Mucosa of descending colon (tissue), 3 donors: ENCODE data around the gene LRRIQ4. TPM values are rescaled to one million over a fixed set of nuclear protein-coding genes. Genes with fewer than 3 reads are reported as not detected.
A peak's percentile ranks its signal among the peaks of the same experiment; 100 is the strongest.

Source experiments
- ATAC-seq: fragments of 200-7000 bp; cut with Tn5 transposase; one replicate; pipeline ENCODE4 v1.9.1; 2020; ENCODE audit warnings: mild to moderate bottlenecking, moderate library complexity
- DNase-seq, 3 donors: peaks; one replicate each; pipeline ENCODE4 v3.0.0-alpha.2; 2020
- H3K36me3 ChIP-seq: fragments of 200-600 bp; one replicate; pipeline ENCODE4 v1.8.0; 2021; ENCODE audit warnings: low read depth, mild to moderate bottlenecking
- H3K4me1 ChIP-seq: fragments of 200-600 bp; one replicate; pipeline ENCODE4 v1.8.0; 2021; ENCODE audit warnings: low read depth, mild to moderate bottlenecking
- H3K4me3 ChIP-seq: fragments of 200-600 bp; one replicate; pipeline ENCODE4 v1.8.0; 2021; ENCODE audit warnings: mild to moderate bottlenecking
- H3K9me3 ChIP-seq: fragments of 200-600 bp; one replicate; pipeline ENCODE4 v1.8.0; 2021; ENCODE audit warnings: mild to moderate bottlenecking
- intact Hi-C, 2 donors: fragments of 100-400 bp; cut with DNase I in 1 of 2; cut with micrococcal nuclease in 1 of 2; formaldehyde crosslinking; loops; one replicate each; pipeline versions ENCODE4 v1.11.0 to v1.11.1; 2022; cut with DNase I, micrococcal nuclease
- total RNA-seq, 3 donors: library from RNA; stranded (reverse); fragmentation: NEBNext Ultra II Directional in 2 of 3; extraction: Animal tissue kit (Norgen Biotek cat#: 25700) in 2 of 3; gene quantifications; one replicate each; pipeline versions ENCODE4 v1.2.1 to v1.2.4, GENCODE V29; 2021 to 2023
- TF ChIP-seq, protein P1 (sequence below): fragments of 200-600 bp; IDR thresholded peaks from one replicate; pipeline ENCODE4 v1.8.0; 2022; ENCODE audit warnings: antibody characterized with exemption, mild to moderate bottlenecking
- donor health status: DM: no; HTN: no; CAD: no; lungs with moderate emphysema.
- donor health status: DM: no; HTN: no; CAD: no.
- donor health status: DM: no; HTN: yes; CAD: no.

The LRRIQ4 gene
- total RNA-seq, 3 donors from 2014 or later, result 0.22 TPM; not detected in 2

DNA sequence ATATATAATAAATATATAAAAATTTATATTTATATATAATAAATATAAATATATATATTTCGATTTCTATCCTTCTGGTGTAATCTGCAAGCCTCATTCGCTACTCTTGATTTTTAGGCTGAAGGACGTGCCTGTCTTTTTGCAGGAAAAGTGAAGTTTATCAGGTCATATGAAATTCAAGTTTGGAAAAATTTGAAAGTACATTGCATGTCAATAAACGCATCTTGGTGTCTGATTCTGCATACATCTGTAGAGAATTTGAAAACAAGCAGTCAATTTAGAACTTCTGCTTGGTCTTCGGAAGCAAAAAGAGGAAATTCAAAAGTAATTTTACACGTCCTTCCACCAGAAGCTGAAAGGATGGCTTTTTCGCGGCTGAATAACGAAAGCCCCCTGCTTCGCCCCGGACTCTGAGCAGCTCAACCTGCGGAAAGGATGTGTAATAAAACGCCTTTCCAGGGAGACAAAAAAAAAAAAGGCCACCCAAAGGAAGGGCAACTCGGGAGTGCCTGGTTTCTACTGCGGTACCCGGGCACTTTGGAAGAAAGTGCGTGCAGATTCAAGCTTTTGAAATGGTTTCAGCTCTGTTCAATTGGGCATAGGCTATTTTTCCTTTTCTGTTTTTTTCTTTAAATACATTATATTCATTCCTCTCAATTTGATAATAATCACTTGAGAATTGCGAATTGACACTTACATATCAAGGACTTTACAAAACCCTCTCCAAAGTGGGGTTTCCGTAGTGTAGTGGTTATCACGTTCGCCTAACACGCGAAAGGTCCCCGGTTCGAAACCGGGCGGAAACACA, 41.0 kb upstream of the LRRIQ4 start:
- intact Hi-C loops, result no loop called here
- peak; percentile 7 for ATAC-seq
- peak overlapping the region; percentile 90 for H3K4me3 ChIP-seq
- TF ChIP-seq, protein P1, sequence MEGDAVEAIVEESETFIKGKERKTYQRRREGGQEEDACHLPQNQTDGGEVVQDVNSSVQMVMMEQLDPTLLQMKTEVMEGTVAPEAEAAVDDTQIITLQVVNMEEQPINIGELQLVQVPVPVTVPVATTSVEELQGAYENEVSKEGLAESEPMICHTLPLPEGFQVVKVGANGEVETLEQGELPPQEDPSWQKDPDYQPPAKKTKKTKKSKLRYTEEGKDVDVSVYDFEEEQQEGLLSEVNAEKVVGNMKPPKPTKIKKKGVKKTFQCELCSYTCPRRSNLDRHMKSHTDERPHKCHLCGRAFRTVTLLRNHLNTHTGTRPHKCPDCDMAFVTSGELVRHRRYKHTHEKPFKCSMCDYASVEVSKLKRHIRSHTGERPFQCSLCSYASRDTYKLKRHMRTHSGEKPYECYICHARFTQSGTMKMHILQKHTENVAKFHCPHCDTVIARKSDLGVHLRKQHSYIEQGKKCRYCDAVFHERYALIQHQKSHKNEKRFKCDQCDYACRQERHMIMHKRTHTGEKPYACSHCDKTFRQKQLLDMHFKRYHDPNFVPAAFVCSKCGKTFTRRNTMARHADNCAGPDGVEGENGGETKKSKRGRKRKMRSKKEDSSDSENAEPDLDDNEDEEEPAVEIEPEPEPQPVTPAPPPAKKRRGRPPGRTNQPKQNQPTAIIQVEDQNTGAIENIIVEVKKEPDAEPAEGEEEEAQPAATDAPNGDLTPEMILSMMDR, result no peak
- peak in 2 of 3 donors; percentile 61 to 79 for DNase-seq
- no peaks in the 10 kb centered on the region for H3K36me3 ChIP-seq
- H3K4me1 ChIP-seq, result peaks cover 15% of the 10 kb centered on the region
- no peaks in the 10 kb centered on the region for H3K9me3 ChIP-seq

DNA sequence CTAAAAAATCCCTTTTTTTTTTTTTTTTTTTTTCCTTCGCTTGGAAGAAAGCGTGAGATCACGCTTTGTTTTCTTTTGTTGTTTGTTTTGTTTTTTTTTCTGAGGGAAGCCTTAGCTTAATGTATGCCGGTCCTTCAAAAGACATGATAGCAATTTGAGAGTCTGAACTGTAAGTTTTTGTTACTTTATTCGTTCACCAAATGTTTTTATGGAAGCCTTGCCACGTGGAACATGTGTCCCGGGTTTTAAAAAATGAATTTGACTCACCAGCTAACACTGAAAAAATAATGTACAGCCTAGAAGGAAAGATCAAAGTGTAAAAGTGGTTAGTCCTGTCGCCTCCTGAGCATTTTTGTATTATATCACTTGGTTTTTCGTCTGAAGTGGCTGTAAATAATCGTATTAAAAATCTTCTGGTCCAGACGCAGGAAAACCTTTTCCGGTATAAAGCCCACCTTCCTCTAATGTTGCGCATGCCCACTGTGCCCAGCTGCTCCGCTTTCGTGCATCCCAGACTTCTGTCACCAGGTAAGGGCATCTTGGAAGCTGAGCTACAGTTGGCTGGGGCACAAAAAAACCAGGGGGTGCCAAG, 40.3 kb upstream of the LRRIQ4 start:
- peak overlapping the region; percentile 90 for H3K4me3 ChIP-seq
- DNase-seq, result peak in 2 of 3 donors; percentile 76 to 85
- TF ChIP-seq, protein P1, result no peak
- intact Hi-C loops, result no loop called here
- no peaks in the 10 kb centered on the region for H3K36me3 ChIP-seq
- peak; percentile 54 for ATAC-seq
- peaks cover 20% of the 10 kb centered on the region for H3K4me1 ChIP-seq
- no peaks in the 10 kb centered on the region for H3K9me3 ChIP-seq

DNA sequence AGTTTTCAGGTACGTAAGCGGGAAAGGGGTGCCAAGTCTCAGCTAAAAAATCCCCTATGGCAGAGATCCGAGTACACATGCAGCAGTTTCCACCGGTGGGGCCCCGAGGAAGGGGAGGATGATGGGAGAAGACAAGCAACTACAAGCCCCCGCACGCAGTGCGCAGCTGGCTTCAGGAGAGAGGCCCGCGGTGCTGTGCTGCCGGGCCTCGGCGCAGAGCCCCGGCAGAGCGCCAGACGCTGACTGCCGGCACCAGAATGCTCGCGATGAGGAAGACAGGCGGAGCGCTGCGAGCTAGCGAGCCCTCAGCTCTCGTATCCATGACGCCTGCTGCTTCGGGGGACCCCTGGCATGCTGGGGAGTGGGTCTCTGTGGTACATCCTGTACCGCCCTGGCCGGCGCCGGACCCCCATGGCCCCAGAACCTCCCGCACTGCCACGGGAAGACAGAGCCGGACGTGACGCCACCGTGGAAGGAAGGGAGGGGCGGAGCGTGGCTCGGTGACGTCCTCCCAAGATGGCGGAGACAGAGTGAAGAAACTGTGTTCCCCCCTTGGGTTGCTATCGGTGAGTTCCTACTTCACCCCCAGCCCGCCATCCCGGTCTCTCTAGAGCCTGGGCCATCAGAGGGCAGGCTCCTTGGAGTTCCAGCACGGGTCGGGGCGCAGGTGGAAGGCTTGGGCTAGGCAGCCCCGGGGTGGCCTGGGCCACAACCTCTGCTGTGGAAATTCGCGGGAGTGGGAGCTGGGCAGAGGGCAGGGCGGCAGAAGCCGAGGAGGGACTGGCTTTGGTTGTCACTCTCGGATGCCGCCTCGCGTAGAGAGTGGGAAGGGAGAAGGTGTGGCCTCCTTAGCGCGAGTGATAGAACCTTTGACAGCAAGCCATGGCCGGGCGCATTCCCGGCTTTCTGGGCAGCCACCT, 39.5 kb upstream of the LRRIQ4 start, which contains the start of gene MYNN:
Gene MYNN, plus strand, starts transcription at position 500 of the 920 bp plus-strand sequence. CDS start 900 bp downstream, outside the sequence.
- intact Hi-C loops, result no loop called here
- peak; percentile 95 to 96 (median 95) for DNase-seq
- peaks cover under 1% of the 10 kb centered on the region for H3K36me3 ChIP-seq
- H3K4me3 ChIP-seq, result peak within 1 kb of the TSS; percentile 90
- H3K9me3 ChIP-seq, result no peaks in the 10 kb centered on the region
- peak; percentile 93 for ATAC-seq
- TF ChIP-seq, protein P1, result no peak
- peaks cover 20% of the 10 kb centered on the region for H3K4me1 ChIP-seq

DNA sequence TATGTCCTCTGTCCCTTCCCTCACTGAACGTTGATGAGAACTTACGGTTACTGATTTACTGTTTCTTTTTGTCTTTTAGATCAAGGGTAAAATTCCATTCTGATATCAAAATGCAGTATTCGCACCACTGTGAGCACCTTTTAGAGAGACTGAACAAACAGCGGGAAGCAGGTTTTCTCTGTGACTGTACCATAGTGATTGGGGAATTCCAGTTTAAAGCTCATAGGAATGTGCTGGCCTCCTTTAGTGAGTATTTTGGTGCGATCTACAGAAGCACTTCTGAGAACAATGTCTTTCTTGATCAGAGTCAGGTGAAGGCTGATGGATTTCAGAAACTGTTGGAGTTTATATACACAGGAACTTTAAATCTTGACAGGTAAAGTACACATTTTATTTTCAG, 38.5 kb upstream of the LRRIQ4 start:
- DNase-seq, result no peak
- peaks cover 20% of the 10 kb centered on the region for H3K4me1 ChIP-seq
- no peak for ATAC-seq
- H3K36me3 ChIP-seq, result peaks cover 3% of the 10 kb centered on the region
- TF ChIP-seq, protein P1, result no peak
- H3K4me3 ChIP-seq, result no peak overlapping the region
- intact Hi-C loops, result no loop called here
- no peaks in the 10 kb centered on the region for H3K9me3 ChIP-seq

DNA sequence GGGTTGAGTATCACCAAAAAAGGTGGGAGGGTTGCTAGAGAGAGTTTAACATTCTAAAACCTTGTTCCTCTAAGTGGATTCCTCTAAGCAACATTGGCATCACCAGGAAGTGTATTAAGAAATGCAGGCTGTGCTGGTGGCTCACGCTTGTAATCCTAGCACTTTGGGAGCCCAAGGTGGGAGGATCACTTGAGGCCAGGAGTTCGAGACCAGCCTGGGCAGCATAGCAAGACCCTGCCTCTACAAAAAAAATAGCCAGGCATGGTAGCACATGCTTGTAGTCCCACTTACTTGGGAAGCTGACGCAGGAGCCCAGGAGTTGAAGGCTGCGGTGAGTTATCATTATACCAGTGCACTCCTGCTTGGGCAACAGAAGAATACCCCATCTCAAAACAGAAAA, 34.8 kb upstream of the LRRIQ4 start:
- DNase-seq (no peak), ATAC-seq (no peak)
- Histone ChIP-seq H3K9me3 (no peaks in the 10 kb centered on the region), H3K4me3 (no peak overlapping the region), H3K4me1 (peaks cover 20% of the 10 kb centered on the region), H3K36me3 (peaks cover 3% of the 10 kb centered on the region)
- TF ChIP-seq, protein P1, result no peak
- intact Hi-C loops, result no loop called here
